OCI-LY7 (cell line): Measurements from ENCODE around the gene ARID5B.

Experiments used
- EZH2phosphoT487 ChIP-seq: fragments of 200-600 bp; sonication (generic); IDR thresholded peaks from 2 replicates; pipeline ENCODE4 v1.6.1; 2018; ENCODE audit warnings: low read depth, borderline replicate concordance, mild to moderate bottlenecking, mixed run types, antibody characterized with exemption, low read length, moderate library complexity, mixed read lengths
- TF ChIP-seq, protein P1 (sequence below): fragments of 200-600 bp; sonication (generic); conservative IDR thresholded peaks from 2 replicates; pipeline ENCODE4 v1.5.1; 2014; ENCODE audit warnings: mild to moderate bottlenecking, antibody characterized with exemption, low read length, moderate library complexity, mixed read lengths

DNA sequence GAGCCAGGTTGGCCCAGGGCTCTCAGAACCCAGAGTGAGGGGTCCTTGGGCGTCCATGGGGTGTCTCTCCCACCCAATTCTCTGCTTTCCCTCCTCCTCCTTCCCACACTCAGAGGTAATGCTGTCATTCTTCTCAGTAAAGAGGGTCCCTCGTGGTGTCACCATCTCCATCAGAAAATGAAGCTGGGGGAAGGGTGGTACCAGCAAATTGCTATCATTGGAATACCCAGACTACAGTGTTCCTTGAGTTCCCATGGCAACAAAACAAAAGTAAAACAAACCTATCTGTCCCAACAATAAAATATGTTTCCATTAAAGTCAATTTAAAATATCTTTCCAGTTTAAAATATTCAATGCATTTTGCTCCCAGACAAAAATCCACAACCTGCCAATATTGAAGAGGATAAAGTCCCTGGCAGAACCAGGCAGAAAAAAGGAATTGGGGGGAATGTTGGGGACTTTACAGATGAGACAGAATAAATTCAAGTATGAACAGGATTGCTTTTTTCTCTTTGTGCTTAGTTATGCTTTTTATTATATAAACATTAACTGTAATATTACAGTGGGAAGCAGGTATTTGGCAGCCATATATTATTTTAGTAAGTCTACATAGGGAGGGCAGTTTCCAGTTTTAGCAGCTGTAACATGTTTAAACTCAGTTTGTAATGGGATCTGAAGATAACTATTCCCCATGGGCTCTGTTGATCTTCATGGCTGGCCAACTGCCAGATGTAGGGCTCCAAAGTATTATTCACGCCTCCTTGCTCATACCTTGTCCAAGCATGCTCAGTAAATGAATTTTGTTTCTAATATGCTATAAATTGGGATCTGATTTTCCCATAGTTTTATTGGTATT is 182.1 kb downstream of the ARID5B start:
- TF ChIP-seq, protein P1, sequence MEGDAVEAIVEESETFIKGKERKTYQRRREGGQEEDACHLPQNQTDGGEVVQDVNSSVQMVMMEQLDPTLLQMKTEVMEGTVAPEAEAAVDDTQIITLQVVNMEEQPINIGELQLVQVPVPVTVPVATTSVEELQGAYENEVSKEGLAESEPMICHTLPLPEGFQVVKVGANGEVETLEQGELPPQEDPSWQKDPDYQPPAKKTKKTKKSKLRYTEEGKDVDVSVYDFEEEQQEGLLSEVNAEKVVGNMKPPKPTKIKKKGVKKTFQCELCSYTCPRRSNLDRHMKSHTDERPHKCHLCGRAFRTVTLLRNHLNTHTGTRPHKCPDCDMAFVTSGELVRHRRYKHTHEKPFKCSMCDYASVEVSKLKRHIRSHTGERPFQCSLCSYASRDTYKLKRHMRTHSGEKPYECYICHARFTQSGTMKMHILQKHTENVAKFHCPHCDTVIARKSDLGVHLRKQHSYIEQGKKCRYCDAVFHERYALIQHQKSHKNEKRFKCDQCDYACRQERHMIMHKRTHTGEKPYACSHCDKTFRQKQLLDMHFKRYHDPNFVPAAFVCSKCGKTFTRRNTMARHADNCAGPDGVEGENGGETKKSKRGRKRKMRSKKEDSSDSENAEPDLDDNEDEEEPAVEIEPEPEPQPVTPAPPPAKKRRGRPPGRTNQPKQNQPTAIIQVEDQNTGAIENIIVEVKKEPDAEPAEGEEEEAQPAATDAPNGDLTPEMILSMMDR = no peak
- TF ChIP-seq EZH2phosphoT487 = no peak
